ENCODE data around the gene PDE11A. TPM values are rescaled to one million over a fixed set of nuclear protein-coding genes. Genes with fewer than 3 reads are reported as not detected.

PDE11A gene
- total and polyA plus RNA-seq, 2 of the 13 experiments (the other 11 are each of a cell fraction or from before 2014, with no cell fraction given) = 1.2 to 1.7 TPM

GRCh38 chr2:177600917-177601316, 471.7 kb downstream of the PDE11A start (continued):
- no peak for TF ChIP-seq ZNF646 (CRISPR knock-in tag; IDR thresholded peaks at IDR 0.05)
- no peak for TF ChIP-seq KLF9 (CRISPR knock-in tag; IDR thresholded peaks at IDR 0.05; ENCODE audit: low read depth)
- no peak for TF ChIP-seq ZNF432 (CRISPR knock-in tag; IDR thresholded peaks at IDR 0.05; ENCODE audit: borderline replicate concordance)
- TF ChIP-seq ZBTB33 (CRISPR knock-in tag; IDR thresholded peaks at IDR 0.05) = no peak
- TF ChIP-seq NFE2L2 (IDR thresholded peaks at IDR 0.05; ENCODE audit: low read length) = no peak
- no peak for TF ChIP-seq MBNL3 (CRISPR knock-in tag; conservative IDR thresholded peaks at IDR 0.05)
- TF ChIP-seq AKAP8 (CRISPR knock-in tag; IDR thresholded peaks at IDR 0.05) = no peak
- peak; percentile 62 for TF ChIP-seq HNF4G (IDR thresholded peaks at IDR 0.05; ENCODE audit: borderline replicate concordance, low read depth, low read length)
- no peak for TF ChIP-seq HNF4G (CRISPR knock-in tag; IDR thresholded peaks at IDR 0.05; ENCODE audit: borderline replicate concordance, low read depth)
- no peak for TF ChIP-seq ZNF75D (CRISPR knock-in tag; IDR thresholded peaks at IDR 0.05; ENCODE audit: borderline replicate concordance)
- TF ChIP-seq ZBTB38 (CRISPR knock-in tag; IDR thresholded peaks at IDR 0.05) = no peak
- TF ChIP-seq ATF7 (IDR thresholded peaks at IDR 0.05) = no peak
- TF ChIP-seq ATF7 (CRISPR knock-in tag; IDR thresholded peaks at IDR 0.05) = no peak
- TF ChIP-seq HNF4A (CRISPR knock-in tag; IDR thresholded peaks at IDR 0.05) = peak; percentile 86
- TF ChIP-seq HMGXB3 (CRISPR knock-in tag; IDR thresholded peaks at IDR 0.05; ENCODE audit: borderline replicate concordance) = no peak
- no peak for TF ChIP-seq RBM39 (IDR thresholded peaks at IDR 0.05; ENCODE audit: low read depth, low read length, poor library complexity, severe bottlenecking)
- no peak for TF ChIP-seq TMF1 (CRISPR knock-in tag; IDR thresholded peaks at IDR 0.05; ENCODE audit: low read depth)
- no peak for TF ChIP-seq SALL2 (CRISPR knock-in tag; IDR thresholded peaks at IDR 0.05)
- TF ChIP-seq RFX3 (CRISPR knock-in tag; IDR thresholded peaks at IDR 0.05) = no peak
- TF ChIP-seq RNF2 (conservative IDR thresholded peaks at IDR 0.05; ENCODE audit: low read depth) = no peak
